PC-9 (cell line): ENCODE results near the gene SKI.

Source experiments
- EZH2 ChIP-seq: fragments of 200-600 bp; sonication (generic); IDR thresholded peaks from 2 replicates; pipeline ENCODE4 v1.8.0; 2017; ENCODE audit warnings: antibody characterized with exemption, low read depth
- TF ChIP-seq, protein P1 (sequence below): fragments of 200-600 bp; sonication (generic); conservative IDR thresholded peaks from 2 replicates; pipeline ENCODE4 v1.6.1; 2017; ENCODE audit warnings: mixed run types, antibody characterized with exemption, mild to moderate bottlenecking, moderate library complexity

DNA sequence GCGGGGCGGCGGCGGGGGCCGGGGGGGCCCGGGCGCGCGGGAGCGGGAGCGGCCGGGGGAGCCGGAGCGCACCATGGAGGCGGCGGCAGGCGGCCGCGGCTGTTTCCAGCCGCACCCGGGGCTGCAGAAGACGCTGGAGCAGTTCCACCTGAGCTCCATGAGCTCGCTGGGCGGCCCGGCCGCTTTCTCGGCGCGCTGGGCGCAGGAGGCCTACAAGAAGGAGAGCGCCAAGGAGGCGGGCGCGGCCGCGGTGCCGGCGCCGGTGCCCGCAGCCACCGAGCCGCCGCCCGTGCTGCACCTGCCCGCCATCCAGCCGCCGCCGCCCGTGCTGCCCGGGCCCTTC lies 546 bp downstream of the SKI start:
- TF ChIP-seq, protein P1, sequence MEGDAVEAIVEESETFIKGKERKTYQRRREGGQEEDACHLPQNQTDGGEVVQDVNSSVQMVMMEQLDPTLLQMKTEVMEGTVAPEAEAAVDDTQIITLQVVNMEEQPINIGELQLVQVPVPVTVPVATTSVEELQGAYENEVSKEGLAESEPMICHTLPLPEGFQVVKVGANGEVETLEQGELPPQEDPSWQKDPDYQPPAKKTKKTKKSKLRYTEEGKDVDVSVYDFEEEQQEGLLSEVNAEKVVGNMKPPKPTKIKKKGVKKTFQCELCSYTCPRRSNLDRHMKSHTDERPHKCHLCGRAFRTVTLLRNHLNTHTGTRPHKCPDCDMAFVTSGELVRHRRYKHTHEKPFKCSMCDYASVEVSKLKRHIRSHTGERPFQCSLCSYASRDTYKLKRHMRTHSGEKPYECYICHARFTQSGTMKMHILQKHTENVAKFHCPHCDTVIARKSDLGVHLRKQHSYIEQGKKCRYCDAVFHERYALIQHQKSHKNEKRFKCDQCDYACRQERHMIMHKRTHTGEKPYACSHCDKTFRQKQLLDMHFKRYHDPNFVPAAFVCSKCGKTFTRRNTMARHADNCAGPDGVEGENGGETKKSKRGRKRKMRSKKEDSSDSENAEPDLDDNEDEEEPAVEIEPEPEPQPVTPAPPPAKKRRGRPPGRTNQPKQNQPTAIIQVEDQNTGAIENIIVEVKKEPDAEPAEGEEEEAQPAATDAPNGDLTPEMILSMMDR: no peak
- no peak for TF ChIP-seq EZH2
